Measurements from ENCODE around the gene KCP.
A peak's percentile ranks its signal among the peaks of the same experiment; 100 is the strongest.

Gene KCP

GRCh38 chr7:128938544-128939074 lies 28.1 kb upstream of the KCP start:
- no peak for DNase-seq

GRCh38 chr7:128937647-128938543 lies 27.4 kb upstream of the KCP start, which contains the start of gene IRF5:
Gene IRF5, plus strand, starts transcription at chr7:128937927. Its CDS starts 4,155 bp downstream, at chr7:128942082.
- DNase-seq, result no peak

GRCh38 chr7:128937271-128937646 lies 26.8 kb upstream of the KCP start:
- DNase-seq, result no peak

GRCh38 chr7:128936798-128937197 lies 26.3 kb upstream of the KCP start:
- no peak for DNase-seq

GRCh38 chr7:128935342-128935730 lies 24.8 kb upstream of the KCP start:
- no peak for DNase-seq

GRCh38 chr7:128934361-128935341 lies 24.1 kb upstream of the KCP start:
- DNase-seq, result no peak

- peak in 3 of 6 experiments; percentile 13 to 29 (median 17) for DNase-seq
Measured at GRCh38 chr7:128933180-128933891, 22.8 kb upstream of the KCP start.

GRCh38 chr7:128932862-128933179 lies 22.3 kb upstream of the KCP start:
- DNase-seq, result no peak

GRCh38 chr7:128931965-128932861 lies 21.7 kb upstream of the KCP start:
- DNase-seq, result no peak

GRCh38 chr7:128931190-128931798 lies 20.8 kb upstream of the KCP start:
- DNase-seq, result no peak

GRCh38 chr7:128928882-128929788 lies 18.6 kb upstream of the KCP start:
- DNase-seq, result no peak

GRCh38 chr7:128928159-128928813 lies 17.8 kb upstream of the KCP start:
- no peak for DNase-seq

GRCh38 chr7:128924707-128925588 lies 14.4 kb upstream of the KCP start:
- DNase-seq, result no peak

GRCh38 chr7:128923411-128923800 lies 12.9 kb upstream of the KCP start:
- DNase-seq, result no peak

GRCh38 chr7:128922496-128923410 lies 12.2 kb upstream of the KCP start:
- DNase-seq, result no peak

GRCh38 chr7:128921866-128922440 lies 11.4 kb upstream of the KCP start:
- DNase-seq, result no peak
